ENCODE data around the gene CAMTA1.

Gene CAMTA1

DNA sequence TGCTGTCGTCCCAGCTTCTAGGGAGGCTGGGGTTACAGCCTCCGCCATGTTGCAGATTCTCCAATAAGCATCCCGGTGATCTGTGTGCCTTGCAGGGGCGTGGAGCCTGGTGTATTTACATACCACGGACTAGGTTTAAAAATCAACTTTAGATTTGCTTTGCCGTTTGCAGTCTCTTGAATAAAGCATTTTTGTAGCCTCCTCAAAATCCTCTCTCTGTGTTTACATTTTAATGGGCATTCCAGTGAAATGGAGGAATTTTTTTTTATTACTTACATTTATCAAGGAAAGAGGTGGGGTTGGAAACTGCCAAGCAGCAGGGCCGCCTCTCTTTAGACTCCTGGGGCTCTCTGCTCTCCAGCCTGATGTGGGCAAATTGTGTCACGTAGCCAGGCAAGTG, 548.4 kb downstream of the CAMTA1 start:
- TF ChIP-seq EZH2phosphoT487 (IDR thresholded peaks at IDR 0.05; ENCODE audit: low read length) (no peak), EZH2 (optimal IDR thresholded peaks at IDR 0.05; ENCODE audit: low read depth, low read length) (no peak)
- TF ChIP-seq, protein P1, sequence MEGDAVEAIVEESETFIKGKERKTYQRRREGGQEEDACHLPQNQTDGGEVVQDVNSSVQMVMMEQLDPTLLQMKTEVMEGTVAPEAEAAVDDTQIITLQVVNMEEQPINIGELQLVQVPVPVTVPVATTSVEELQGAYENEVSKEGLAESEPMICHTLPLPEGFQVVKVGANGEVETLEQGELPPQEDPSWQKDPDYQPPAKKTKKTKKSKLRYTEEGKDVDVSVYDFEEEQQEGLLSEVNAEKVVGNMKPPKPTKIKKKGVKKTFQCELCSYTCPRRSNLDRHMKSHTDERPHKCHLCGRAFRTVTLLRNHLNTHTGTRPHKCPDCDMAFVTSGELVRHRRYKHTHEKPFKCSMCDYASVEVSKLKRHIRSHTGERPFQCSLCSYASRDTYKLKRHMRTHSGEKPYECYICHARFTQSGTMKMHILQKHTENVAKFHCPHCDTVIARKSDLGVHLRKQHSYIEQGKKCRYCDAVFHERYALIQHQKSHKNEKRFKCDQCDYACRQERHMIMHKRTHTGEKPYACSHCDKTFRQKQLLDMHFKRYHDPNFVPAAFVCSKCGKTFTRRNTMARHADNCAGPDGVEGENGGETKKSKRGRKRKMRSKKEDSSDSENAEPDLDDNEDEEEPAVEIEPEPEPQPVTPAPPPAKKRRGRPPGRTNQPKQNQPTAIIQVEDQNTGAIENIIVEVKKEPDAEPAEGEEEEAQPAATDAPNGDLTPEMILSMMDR (IDR thresholded peaks at IDR 0.05; ENCODE audit: low read length): no peak
- H3K9me2 ChIP-seq (replicated peaks; ENCODE audit: insufficient read depth, low read length): no peaks in the 10 kb centered on the region
- no peak for DNase-seq
- H3K27ac ChIP-seq (ENCODE audit: low read length): no peak overlapping the region
- no peak overlapping the region for H3K4me3 ChIP-seq (ENCODE audit: low read length)
- H3K27me3 ChIP-seq (replicated peaks; ENCODE audit: insufficient read depth, low read length): peaks cover 96% of the 10 kb centered on the region
- H3F3A ChIP-seq (ENCODE audit: insufficient read depth, low read length): no peaks in the 10 kb centered on the region
- H3K4me2 ChIP-seq (ENCODE audit: low read depth, low read length): no peak overlapping the region
- no peaks in the 10 kb centered on the region for H4K20me1 ChIP-seq (ENCODE audit: insufficient read depth, low read length)
- no peak overlapping the region for H2AFZ ChIP-seq (ENCODE audit: low read length)
- H3K4me1 ChIP-seq (ENCODE audit: low read length): no peaks in the 10 kb centered on the region
- H3K9me3 ChIP-seq (replicated peaks; ENCODE audit: insufficient read depth, low read length): no peaks in the 10 kb centered on the region
- H3K9ac ChIP-seq (ENCODE audit: low read length): no peak overlapping the region
- H3K79me2 ChIP-seq (ENCODE audit: low read length): no peaks in the 10 kb centered on the region
- no peaks in the 10 kb centered on the region for H3K36me3 ChIP-seq (replicated peaks; ENCODE audit: insufficient read depth, low read length)

DNA sequence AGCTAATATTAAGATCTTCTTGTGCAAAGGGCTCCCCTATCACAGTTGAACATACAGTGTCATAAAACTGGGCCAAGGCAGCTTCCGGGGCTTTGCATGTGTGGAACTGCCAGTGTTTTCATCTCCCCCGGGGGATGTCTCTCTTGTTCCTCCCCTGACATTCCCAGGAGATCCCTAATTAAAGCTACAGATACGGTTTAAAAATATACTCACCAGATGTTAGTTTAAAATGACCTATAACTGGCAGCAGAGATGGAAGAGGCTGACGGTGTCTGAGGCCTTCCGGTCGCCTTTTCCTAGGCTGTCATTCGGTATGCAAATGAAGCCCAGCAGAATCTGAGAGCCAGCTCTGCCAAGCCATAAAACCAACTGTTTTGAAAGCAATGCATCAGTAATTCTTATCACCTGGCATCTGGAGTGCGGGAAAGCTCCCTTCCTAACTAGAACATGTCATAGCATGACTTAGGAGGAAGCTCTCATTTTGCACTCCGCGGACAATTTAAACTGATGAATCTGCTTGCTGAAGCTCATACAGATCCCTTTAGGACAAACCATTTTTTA, 549.3 kb downstream of the CAMTA1 start:
- no peak overlapping the region for H3K27ac ChIP-seq (ENCODE audit: low read length)
- H3K9ac ChIP-seq (ENCODE audit: low read length): no peak overlapping the region
- no peak overlapping the region for H3K4me3 ChIP-seq (ENCODE audit: low read length)
- H3K27me3 ChIP-seq (replicated peaks; ENCODE audit: insufficient read depth, low read length): peaks cover 95% of the 10 kb centered on the region
- no peaks in the 10 kb centered on the region for H3K36me3 ChIP-seq (replicated peaks; ENCODE audit: insufficient read depth, low read length)
- no peak overlapping the region for H3K4me2 ChIP-seq (ENCODE audit: low read depth, low read length)
- TF ChIP-seq EZH2 (optimal IDR thresholded peaks at IDR 0.05; ENCODE audit: low read depth, low read length) (no peak), EZH2phosphoT487 (IDR thresholded peaks at IDR 0.05; ENCODE audit: low read length) (no peak)
- TF ChIP-seq, protein P1 (IDR thresholded peaks at IDR 0.05; ENCODE audit: low read length): no peak
- DNase-seq: no peak
- no peaks in the 10 kb centered on the region for H3K9me2 ChIP-seq (replicated peaks; ENCODE audit: insufficient read depth, low read length)
- no peaks in the 10 kb centered on the region for H3F3A ChIP-seq (ENCODE audit: insufficient read depth, low read length)
- no peaks in the 10 kb centered on the region for H3K79me2 ChIP-seq (ENCODE audit: low read length)
- H3K4me1 ChIP-seq (ENCODE audit: low read length): no peaks in the 10 kb centered on the region
- no peaks in the 10 kb centered on the region for H3K9me3 ChIP-seq (replicated peaks; ENCODE audit: insufficient read depth, low read length)
- H2AFZ ChIP-seq (ENCODE audit: low read length): no peak overlapping the region
- no peaks in the 10 kb centered on the region for H4K20me1 ChIP-seq (ENCODE audit: insufficient read depth, low read length)

DNA sequence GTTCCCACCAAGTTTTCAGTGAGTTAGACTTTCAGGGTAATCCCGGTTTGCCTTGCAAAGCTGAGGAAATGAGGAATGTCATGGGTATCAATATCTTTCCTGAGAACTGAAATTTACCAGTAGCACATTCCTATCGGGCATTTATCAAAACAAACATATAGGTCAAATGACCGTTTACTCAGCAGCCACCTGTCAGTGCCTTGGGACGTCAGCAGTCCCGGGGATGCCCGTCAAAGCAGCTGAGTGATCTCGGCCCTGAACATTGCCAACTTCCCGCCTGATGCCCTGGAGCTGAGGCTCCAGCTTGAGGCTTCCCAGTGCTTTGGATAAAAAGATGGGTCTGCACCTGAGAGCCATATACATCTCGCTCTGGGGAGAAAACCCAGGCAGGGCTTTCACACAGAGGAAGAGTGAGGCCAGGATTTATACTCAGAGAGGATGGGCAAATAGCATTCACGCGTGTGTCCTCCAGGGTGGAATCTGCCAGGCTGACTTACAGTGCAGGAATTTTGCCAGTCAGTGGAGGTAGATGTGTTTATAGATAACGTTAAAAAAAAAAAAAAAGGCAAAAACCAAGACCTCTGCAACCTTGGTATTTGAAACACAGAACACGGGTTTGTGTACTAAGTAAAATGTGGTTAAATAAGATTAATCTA, 550.1 kb downstream of the CAMTA1 start:
- Histone ChIP-seq H3K79me2 (ENCODE audit: low read length) (no peaks in the 10 kb centered on the region), H3K4me1 (ENCODE audit: low read length) (no peaks in the 10 kb centered on the region), H3K9me3 (replicated peaks; ENCODE audit: insufficient read depth, low read length) (no peaks in the 10 kb centered on the region), H3K4me3 (ENCODE audit: low read length) (no peak overlapping the region), H3K27ac (ENCODE audit: low read length) (no peak overlapping the region), H3K9me2 (replicated peaks; ENCODE audit: insufficient read depth, low read length) (no peaks in the 10 kb centered on the region), H4K20me1 (ENCODE audit: insufficient read depth, low read length) (no peaks in the 10 kb centered on the region), H3K36me3 (replicated peaks; ENCODE audit: insufficient read depth, low read length) (no peaks in the 10 kb centered on the region), H3K4me2 (ENCODE audit: low read depth, low read length) (no peak overlapping the region), H2AFZ (ENCODE audit: low read length) (no peak overlapping the region), H3F3A (ENCODE audit: insufficient read depth, low read length) (no peaks in the 10 kb centered on the region), H3K27me3 (replicated peaks; ENCODE audit: insufficient read depth, low read length) (peaks cover 92% of the 10 kb centered on the region), H3K9ac (ENCODE audit: low read length) (no peak overlapping the region)
- no peak for DNase-seq
- TF ChIP-seq EZH2 (optimal IDR thresholded peaks at IDR 0.05; ENCODE audit: low read depth, low read length) (no peak), EZH2phosphoT487 (IDR thresholded peaks at IDR 0.05; ENCODE audit: low read length) (no peak)
- TF ChIP-seq, protein P1 (IDR thresholded peaks at IDR 0.05; ENCODE audit: low read length): no peak
